ENCODE measurements around the gene CYB5D1.

DNA sequence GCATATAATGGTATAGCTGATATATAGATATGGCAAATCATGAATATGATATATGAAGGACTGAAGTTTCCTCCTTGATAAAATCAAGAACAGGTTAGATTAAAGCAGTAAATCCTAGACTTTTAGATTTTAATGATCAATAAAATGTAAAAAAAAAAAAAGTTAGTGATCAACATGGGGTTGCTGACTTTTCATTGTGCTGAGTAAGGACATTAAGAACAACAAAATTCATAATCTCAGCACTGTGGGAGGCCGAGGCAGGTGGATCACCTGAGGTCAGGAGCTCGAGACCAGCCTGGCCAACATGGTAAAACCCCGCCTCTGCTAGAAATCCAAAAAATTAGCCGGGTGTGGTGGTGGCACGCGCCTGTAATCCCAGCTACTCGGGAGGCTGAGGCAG is 20.4 kb downstream of the CYB5D1 start:
- TF ChIP-seq, protein P1, sequence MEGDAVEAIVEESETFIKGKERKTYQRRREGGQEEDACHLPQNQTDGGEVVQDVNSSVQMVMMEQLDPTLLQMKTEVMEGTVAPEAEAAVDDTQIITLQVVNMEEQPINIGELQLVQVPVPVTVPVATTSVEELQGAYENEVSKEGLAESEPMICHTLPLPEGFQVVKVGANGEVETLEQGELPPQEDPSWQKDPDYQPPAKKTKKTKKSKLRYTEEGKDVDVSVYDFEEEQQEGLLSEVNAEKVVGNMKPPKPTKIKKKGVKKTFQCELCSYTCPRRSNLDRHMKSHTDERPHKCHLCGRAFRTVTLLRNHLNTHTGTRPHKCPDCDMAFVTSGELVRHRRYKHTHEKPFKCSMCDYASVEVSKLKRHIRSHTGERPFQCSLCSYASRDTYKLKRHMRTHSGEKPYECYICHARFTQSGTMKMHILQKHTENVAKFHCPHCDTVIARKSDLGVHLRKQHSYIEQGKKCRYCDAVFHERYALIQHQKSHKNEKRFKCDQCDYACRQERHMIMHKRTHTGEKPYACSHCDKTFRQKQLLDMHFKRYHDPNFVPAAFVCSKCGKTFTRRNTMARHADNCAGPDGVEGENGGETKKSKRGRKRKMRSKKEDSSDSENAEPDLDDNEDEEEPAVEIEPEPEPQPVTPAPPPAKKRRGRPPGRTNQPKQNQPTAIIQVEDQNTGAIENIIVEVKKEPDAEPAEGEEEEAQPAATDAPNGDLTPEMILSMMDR (IDR thresholded peaks at IDR 0.05; ENCODE audit: low read depth, low read length) = no peak
- no peak for TF ChIP-seq POLR2A (IDR thresholded peaks at IDR 0.05; ENCODE audit: extremely low read depth, insufficient read length)

All from NB4 (cell line).